ENCODE results near the gene ELOVL2.

The ELOVL2 gene

DNA sequence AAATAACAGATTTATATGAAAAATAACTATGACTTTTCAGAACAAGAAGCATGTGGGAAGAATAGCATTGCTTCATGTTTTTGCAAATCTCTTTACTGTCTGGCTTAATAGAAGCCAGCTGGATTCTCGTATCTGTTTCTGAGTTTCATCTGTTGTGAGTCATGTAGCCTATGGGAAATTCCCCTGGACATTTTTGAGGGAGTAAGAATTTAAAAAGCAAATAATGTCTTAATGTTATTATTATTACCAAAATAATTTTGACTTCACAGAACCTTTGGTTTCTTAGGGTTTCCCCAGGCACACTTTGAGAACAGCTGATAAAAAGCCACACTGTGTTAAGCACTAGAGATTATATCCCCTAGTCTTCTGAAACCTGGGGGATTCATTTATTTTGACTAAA lies 81.4 kb downstream of the ELOVL2 start:
- Histone ChIP-seq H3K9ac (ENCODE audit: low read depth, low read length, poor library complexity, severe bottlenecking) (no peak overlapping the region), H3K36me3 (ENCODE audit: insufficient read depth, low read length) (no peaks in the 10 kb centered on the region), H3K9me3 (ENCODE audit: insufficient read depth, low read depth, low read length) (no peaks in the 10 kb centered on the region), H3F3A (ENCODE audit: low read depth) (no peaks in the 10 kb centered on the region), H3K4me2 (ENCODE audit: low read depth, low read length, poor library complexity, severe bottlenecking) (no peak overlapping the region), H4K20me1 (ENCODE audit: insufficient read depth, low read length, poor library complexity, severe bottlenecking) (no peaks in the 10 kb centered on the region), H3K27me3 (ENCODE audit: insufficient read depth, low read length, poor library complexity, severe bottlenecking) (no peaks in the 10 kb centered on the region), H3K4me3 (ENCODE audit: low read length, poor library complexity, severe bottlenecking) (no peak overlapping the region), H3K9me2 (replicated peaks; ENCODE audit: low read depth, low read length) (no peaks in the 10 kb centered on the region), H2AFZ (ENCODE audit: low read length) (no peak overlapping the region), H3K79me2 (ENCODE audit: insufficient read depth, low read length) (no peaks in the 10 kb centered on the region), H3K4me1 (ENCODE audit: insufficient read depth, low read length, poor library complexity, severe bottlenecking) (no peaks in the 10 kb centered on the region)
- TF ChIP-seq, protein P1, sequence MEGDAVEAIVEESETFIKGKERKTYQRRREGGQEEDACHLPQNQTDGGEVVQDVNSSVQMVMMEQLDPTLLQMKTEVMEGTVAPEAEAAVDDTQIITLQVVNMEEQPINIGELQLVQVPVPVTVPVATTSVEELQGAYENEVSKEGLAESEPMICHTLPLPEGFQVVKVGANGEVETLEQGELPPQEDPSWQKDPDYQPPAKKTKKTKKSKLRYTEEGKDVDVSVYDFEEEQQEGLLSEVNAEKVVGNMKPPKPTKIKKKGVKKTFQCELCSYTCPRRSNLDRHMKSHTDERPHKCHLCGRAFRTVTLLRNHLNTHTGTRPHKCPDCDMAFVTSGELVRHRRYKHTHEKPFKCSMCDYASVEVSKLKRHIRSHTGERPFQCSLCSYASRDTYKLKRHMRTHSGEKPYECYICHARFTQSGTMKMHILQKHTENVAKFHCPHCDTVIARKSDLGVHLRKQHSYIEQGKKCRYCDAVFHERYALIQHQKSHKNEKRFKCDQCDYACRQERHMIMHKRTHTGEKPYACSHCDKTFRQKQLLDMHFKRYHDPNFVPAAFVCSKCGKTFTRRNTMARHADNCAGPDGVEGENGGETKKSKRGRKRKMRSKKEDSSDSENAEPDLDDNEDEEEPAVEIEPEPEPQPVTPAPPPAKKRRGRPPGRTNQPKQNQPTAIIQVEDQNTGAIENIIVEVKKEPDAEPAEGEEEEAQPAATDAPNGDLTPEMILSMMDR (conservative IDR thresholded peaks at IDR 0.05; ENCODE audit: low read length) = no peak
- no peak for TF ChIP-seq EZH2phosphoT487 (IDR thresholded peaks at IDR 0.05; ENCODE audit: borderline replicate concordance)

- Histone ChIP-seq H3K9me3 (ENCODE audit: insufficient read depth, low read depth, low read length) (no peaks in the 10 kb centered on the region), H3K4me2 (ENCODE audit: low read depth, low read length, poor library complexity, severe bottlenecking) (no peak overlapping the region), H3K79me2 (ENCODE audit: insufficient read depth, low read length) (no peaks in the 10 kb centered on the region), H3K27me3 (ENCODE audit: insufficient read depth, low read length, poor library complexity, severe bottlenecking) (no peaks in the 10 kb centered on the region), H2AFZ (ENCODE audit: low read length) (no peak overlapping the region), H3K9me2 (replicated peaks; ENCODE audit: low read depth, low read length) (no peaks in the 10 kb centered on the region), H3K36me3 (ENCODE audit: insufficient read depth, low read length) (no peaks in the 10 kb centered on the region), H3K4me1 (ENCODE audit: insufficient read depth, low read length, poor library complexity, severe bottlenecking) (no peaks in the 10 kb centered on the region), H4K20me1 (ENCODE audit: insufficient read depth, low read length, poor library complexity, severe bottlenecking) (no peaks in the 10 kb centered on the region), H3K4me3 (ENCODE audit: low read length, poor library complexity, severe bottlenecking) (no peak overlapping the region), H3F3A (ENCODE audit: low read depth) (no peaks in the 10 kb centered on the region), H3K9ac (ENCODE audit: low read depth, low read length, poor library complexity, severe bottlenecking) (no peak overlapping the region)
- TF ChIP-seq, protein P1 (conservative IDR thresholded peaks at IDR 0.05; ENCODE audit: low read length) = no peak
- TF ChIP-seq EZH2phosphoT487 (IDR thresholded peaks at IDR 0.05; ENCODE audit: borderline replicate concordance) = no peak
Observed at GRCh38 chr6:10961837-10962236, 82.3 kb downstream of the ELOVL2 start.

DNA sequence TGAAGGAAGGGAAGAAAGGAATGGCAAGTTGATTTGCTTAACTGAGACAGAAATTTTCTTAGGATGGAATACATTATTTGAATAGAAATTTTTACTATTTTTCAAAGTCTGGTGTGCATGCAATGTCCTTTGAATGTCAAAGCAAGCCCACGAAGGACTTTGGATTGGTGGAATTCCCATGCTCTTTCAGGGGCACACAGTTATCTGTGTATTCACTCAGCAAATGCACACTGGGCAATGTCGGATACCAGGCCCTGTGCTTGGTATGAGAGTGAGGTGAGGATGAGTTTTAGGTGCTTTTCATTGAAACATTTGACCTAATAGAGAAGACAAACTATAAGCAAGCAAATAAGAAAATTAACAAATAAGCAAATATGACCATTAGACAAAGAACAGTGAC lies 83.9 kb downstream of the ELOVL2 start:
- Histone ChIP-seq H3K9me2 (replicated peaks; ENCODE audit: low read depth, low read length) (no peaks in the 10 kb centered on the region), H2AFZ (ENCODE audit: low read length) (no peak overlapping the region), H3K9me3 (ENCODE audit: insufficient read depth, low read depth, low read length) (no peaks in the 10 kb centered on the region), H3K36me3 (ENCODE audit: insufficient read depth, low read length) (no peaks in the 10 kb centered on the region), H3K27me3 (ENCODE audit: insufficient read depth, low read length, poor library complexity, severe bottlenecking) (no peaks in the 10 kb centered on the region), H3K79me2 (ENCODE audit: insufficient read depth, low read length) (no peaks in the 10 kb centered on the region), H3F3A (ENCODE audit: low read depth) (no peaks in the 10 kb centered on the region), H4K20me1 (ENCODE audit: insufficient read depth, low read length, poor library complexity, severe bottlenecking) (no peaks in the 10 kb centered on the region), H3K4me1 (ENCODE audit: insufficient read depth, low read length, poor library complexity, severe bottlenecking) (no peaks in the 10 kb centered on the region), H3K4me2 (ENCODE audit: low read depth, low read length, poor library complexity, severe bottlenecking) (no peak overlapping the region), H3K9ac (ENCODE audit: low read depth, low read length, poor library complexity, severe bottlenecking) (no peak overlapping the region), H3K4me3 (ENCODE audit: low read length, poor library complexity, severe bottlenecking) (no peak overlapping the region)
- TF ChIP-seq, protein P1 (conservative IDR thresholded peaks at IDR 0.05; ENCODE audit: low read length) = no peak
- no peak for TF ChIP-seq EZH2phosphoT487 (IDR thresholded peaks at IDR 0.05; ENCODE audit: borderline replicate concordance)
